GM20000 (cell line): Measurements from ENCODE around the gene EPSTI1.

ENCODE experiments used
- DNase-seq: peaks from one replicate; pipeline ENCODE4 v3.0.0; 2012; ENCODE audit warnings: low spot score
- CTCF ChIP-seq: IDR thresholded peaks from 2 replicates; pipeline ENCODE4 v1.5.1; 2012; ENCODE audit warnings: mild to moderate bottlenecking, control low read depth; ENCODE audit errors: extremely low read depth, missing control alignments

Gene EPSTI1

GRCh38 chr13:42893214-42893671 is 98.8 kb downstream of the EPSTI1 start:
- TF ChIP-seq CTCF = no peak
- no peak for DNase-seq

- no peak for TF ChIP-seq CTCF
- DNase-seq = no peak
Observed at GRCh38 chr13:42892760-42893159, 99.3 kb downstream of the EPSTI1 start.

- TF ChIP-seq CTCF = no peak
Observed at GRCh38 chr13:42891591-42891990, 100.5 kb downstream of the EPSTI1 start.

GRCh38 chr13:42885325-42885724 is 106.7 kb downstream of the EPSTI1 start:
- no peak for DNase-seq
- TF ChIP-seq CTCF = no peak

More at GRCh38 chr13:42891591-42891990, 100.5 kb downstream of the EPSTI1 start:
- no peak for DNase-seq

- no peak for TF ChIP-seq CTCF
- no peak for DNase-seq
Observed at GRCh38 chr13:42883771-42884467, 108.1 kb downstream of the EPSTI1 start.

GRCh38 chr13:42883142-42883541 is 108.9 kb downstream of the EPSTI1 start:
- no peak for TF ChIP-seq CTCF
- DNase-seq = no peak

- no peak for DNase-seq
- TF ChIP-seq CTCF = no peak
Observed at GRCh38 chr13:42880056-42880605, 111.9 kb downstream of the EPSTI1 start.
